Neuron (in vitro differentiated cells): Measurements from ENCODE around the gene EEF2K.
"Not testable (repeated sequence)": the region's sequence is repeated elsewhere in the genome, so short reads cannot be mapped to it uniquely, and the experiment has no call there.

Source experiments
- H2AFZ ChIP-seq: one replicate; pipeline ENCODE4 v1.6.1; 2013; ENCODE audit warnings: low read depth, mild to moderate bottlenecking, inconsistent platforms, low read length, moderate library complexity
- H3K27me3 ChIP-seq: one replicate; pipeline ENCODE4 v1.6.1; 2013; ENCODE audit warnings: low read length; ENCODE audit not compliant: insufficient read depth
- H3K36me3 ChIP-seq: one replicate; pipeline ENCODE4 v1.6.1; 2013; ENCODE audit warnings: low read length; ENCODE audit not compliant: insufficient read depth
- H3K4me1 ChIP-seq: one replicate; pipeline ENCODE4 v1.6.1; 2013; ENCODE audit warnings: low read length; ENCODE audit not compliant: insufficient read depth
- H3K4me3 ChIP-seq: 2 replicates; pipeline ENCODE4 v1.5.1; 2013; ENCODE audit warnings: mild to moderate bottlenecking, low read length, moderate library complexity
- H3K9me3 ChIP-seq: one replicate; pipeline ENCODE4 v1.6.1; 2013; ENCODE audit warnings: low read length

EEF2K gene

DNA sequence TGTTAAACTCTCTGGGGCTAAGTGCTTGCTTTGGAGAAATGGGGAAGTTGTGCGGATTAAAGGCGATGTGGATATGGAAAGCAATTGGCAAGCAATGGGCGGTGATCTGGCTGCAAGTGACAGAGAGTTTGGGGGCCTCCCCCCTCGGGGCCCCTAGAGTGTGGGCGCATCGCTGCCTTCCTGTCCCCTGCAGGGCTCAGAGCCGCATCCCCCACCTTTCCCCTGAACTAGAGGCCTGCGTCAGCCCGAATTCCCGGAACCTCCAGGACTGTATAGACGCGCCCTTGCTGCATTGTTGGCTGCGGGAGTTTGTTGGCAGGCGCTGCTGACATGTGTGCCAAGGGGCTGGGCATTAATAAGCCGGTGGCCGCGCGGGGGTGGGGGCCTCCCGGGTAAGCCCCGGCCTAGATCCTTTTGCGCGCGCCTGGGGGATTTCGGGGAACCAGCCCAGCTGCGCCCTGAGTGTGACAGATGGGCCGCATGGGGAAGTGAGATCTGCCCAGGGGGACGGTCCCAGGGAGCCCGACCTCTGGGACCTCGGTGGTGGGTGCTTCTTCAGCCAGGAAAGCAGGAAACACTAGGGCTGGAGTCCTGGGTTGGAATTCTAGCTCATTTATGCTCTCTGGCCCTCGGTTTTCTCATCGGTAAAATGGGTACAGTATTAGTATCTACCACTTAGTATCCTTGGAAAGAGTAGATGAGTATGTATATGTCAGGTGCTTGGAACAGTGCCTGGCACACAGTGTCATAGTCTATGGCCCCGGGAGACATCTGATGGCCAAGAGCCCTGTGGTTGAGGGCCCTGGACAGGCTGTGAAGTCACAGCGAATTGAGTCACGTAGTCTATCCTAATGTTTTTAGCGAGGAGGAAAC is 1.0 kb downstream of the EEF2K start:
- Histone ChIP-seq H3K9me3 (no peaks in the 10 kb centered on the region), H3K27me3 (no peaks in the 10 kb centered on the region), H3K36me3 (no peaks in the 10 kb centered on the region), H2AFZ (peak overlapping the region; percentile 99), H3K4me3 (peak overlapping the region; percentile 92), H3K4me1 (no peaks in the 10 kb centered on the region)

DNA sequence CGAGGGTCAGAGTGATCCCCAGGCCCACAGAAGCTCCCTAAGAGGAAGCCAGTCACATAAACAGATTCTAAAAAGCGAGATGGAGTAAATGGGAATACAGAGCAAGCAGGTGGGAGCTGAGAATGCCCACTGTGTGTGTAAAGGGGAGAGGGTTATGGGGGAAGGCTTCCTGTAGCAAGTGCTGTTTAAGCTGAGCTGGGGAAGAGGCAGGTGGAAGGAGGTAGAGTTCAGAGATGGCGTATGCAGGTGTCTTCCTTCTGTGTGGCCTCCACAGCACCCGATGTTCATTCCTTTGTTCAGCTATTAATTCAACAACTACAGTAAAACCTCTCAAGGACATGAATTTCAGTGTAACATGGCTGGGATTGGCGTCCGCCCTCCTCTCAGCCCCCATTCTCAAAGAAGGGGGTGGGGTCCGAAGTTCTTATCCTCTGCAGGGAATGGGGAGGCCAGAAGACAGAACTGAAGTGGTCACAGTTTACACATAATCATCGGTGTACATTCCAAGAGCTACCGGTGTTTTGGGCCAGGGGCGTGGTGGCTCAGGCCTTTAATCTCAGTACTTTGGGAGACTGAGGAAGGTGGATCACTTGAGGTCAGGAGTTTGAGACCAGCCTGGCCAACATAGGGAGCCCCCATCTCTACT is 1.8 kb downstream of the EEF2K start:
- Histone ChIP-seq H3K36me3 (no peaks in the 10 kb centered on the region), H3K4me3 (no peak overlapping the region), H3K9me3 (no peaks in the 10 kb centered on the region), H2AFZ (no peak overlapping the region), H3K4me1 (no peaks in the 10 kb centered on the region), H3K27me3 (no peaks in the 10 kb centered on the region)

DNA sequence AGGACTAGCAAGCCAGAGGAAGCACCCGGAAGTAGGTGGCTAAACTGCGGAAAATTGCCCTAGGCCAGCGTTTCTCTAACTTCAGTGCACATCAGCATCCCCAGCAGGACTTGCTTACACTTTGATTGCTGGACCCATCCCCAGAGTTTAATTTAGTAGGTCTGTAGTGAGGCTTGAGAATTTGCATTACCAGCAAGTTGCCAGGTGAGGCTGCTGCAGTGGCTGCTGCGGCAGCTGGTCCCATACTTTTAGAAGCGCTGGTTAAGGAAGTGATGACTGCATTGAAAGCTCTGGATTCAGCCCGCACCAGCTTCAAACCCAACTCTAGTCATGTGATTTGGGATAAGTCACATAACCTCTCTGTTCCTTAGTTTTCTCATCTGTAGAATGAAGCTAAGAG is 4.2 kb downstream of the EEF2K start:
- Histone ChIP-seq H3K4me3 (no peak overlapping the region), H3K4me1 (no peaks in the 10 kb centered on the region), H3K36me3 (no peaks in the 10 kb centered on the region)

DNA sequence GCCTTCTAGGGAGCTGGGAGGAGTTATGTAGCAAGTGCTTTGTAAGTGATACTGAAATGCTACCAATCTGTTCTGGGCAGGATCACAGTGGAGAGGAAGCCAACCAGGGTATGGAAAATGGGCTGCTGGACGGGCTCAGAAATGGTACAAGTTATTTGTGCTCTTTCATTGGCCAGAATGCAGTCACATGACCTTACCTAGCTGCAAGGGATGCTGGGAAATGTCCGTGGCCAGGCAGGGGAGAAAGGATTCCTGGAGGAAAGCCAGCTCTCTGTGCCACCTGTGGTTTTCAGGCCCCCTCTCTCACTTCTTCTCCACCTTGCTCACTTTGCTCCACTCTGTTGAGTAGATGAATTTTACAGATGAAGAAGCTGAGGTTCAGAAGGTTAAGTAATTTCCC is 4.8 kb downstream of the EEF2K start:
- Histone ChIP-seq H2AFZ (no peak overlapping the region), H3K36me3 (no peaks in the 10 kb centered on the region), H3K4me1 (no peaks in the 10 kb centered on the region), H3K4me3 (no peak overlapping the region), H3K27me3 (no peaks in the 10 kb centered on the region), H3K9me3 (peaks cover 2% of the 10 kb centered on the region)

More for the DNA sequence above, 4.2 kb downstream of the EEF2K start:
- H3K9me3 ChIP-seq: peaks cover 2% of the 10 kb centered on the region
- no peak overlapping the region for H2AFZ ChIP-seq
- H3K27me3 ChIP-seq: no peaks in the 10 kb centered on the region

DNA sequence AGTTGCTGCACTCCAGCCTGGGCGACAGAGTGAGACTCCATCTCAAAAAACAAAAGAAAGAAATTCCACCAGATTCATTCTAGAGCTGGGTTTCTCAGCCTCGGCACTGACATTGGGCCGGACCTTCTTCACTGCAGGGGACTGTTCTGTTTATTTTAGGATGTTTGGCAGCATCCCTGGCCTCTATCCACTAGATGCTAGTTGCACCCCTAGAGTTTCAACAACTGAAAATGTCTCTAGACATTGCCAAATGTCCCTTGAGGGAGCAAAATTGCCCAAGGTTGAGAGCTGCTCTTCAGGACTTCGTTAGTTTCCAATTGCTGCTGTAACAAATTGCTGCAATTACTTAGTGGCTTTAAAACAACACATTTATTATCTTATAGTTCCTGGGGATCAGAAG is 7.2 kb downstream of the EEF2K start:
- no peaks in the 10 kb centered on the region for H3K36me3 ChIP-seq
- no peaks in the 10 kb centered on the region for H3K27me3 ChIP-seq
- no peak overlapping the region for H2AFZ ChIP-seq
- peaks cover 2% of the 10 kb centered on the region for H3K9me3 ChIP-seq
- no peak overlapping the region for H3K4me3 ChIP-seq
- no peaks in the 10 kb centered on the region for H3K4me1 ChIP-seq

DNA sequence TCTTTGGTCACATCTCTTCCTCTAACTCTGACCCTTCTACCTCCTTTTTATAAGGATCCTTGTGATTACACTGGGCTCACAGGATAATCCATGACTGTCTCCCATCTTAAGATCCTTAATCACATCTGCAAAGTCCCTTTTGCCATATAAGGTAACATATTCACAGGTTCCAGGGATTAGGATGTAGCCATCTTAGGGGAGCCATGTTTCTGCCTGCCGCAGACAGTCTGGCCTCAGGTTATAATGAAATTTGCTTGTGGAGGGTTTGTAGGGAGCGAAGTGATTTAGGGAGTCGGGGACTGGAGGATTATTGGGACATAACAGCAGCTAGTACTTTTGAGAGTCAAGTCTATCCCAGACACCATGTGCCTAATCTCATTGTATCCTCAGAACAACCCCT is 7.7 kb downstream of the EEF2K start:
- no peaks in the 10 kb centered on the region for H3K4me1 ChIP-seq
- no peak overlapping the region for H2AFZ ChIP-seq
- H3K9me3 ChIP-seq: peaks cover 2% of the 10 kb centered on the region
- no peak overlapping the region for H3K4me3 ChIP-seq
- no peaks in the 10 kb centered on the region for H3K36me3 ChIP-seq
- no peaks in the 10 kb centered on the region for H3K27me3 ChIP-seq

DNA sequence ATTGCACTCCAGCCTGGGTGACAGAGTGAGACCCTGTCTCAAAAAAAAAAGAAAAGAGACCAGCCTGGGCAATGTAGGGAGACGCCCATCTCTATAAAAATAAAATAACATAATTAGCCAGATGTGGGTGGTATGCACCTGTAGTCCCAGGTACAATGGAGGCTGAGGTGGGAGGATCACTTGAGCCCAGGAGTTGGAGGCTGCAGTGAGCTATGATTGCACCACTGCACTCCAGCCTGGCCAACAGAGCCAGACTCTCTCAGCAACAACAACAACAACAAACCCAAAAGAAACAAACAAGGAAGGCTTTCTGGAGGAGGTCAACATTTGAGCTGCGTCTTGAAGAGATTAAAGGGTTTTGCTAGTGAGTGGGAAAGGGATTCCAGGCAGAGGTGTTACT is 8.3 kb downstream of the EEF2K start:
- Histone ChIP-seq H2AFZ (no peak overlapping the region), H3K4me1 (no peaks in the 10 kb centered on the region), H3K36me3 (no peaks in the 10 kb centered on the region), H3K27me3 (no peaks in the 10 kb centered on the region), H3K4me3 (no peak overlapping the region), H3K9me3 (peaks cover 2% of the 10 kb centered on the region)

DNA sequence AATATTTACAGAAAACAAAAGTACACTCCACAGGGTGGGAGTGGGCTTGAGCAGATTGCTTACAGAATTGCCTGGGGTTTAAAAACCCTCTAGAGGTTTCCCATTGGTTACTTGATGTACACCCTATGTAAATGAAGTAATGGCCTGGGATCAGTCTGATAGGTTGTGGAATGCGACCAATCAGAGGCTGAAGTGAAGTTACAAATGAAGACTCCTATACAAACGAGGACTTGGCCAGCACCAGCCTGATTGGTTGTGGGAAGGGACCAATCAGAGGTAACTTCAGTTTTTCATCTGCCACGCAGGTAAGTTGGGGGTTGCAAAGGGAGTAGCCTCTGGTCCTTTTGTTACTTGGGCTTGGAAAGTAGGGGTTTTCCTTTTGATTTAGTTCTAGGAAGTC is 8.8 kb downstream of the EEF2K start:
- H3K27me3 ChIP-seq: no peaks in the 10 kb centered on the region
- H3K4me1 ChIP-seq: no peaks in the 10 kb centered on the region
- peaks cover 2% of the 10 kb centered on the region for H3K9me3 ChIP-seq
- no peak overlapping the region for H3K4me3 ChIP-seq
- no peak overlapping the region for H2AFZ ChIP-seq
- no peaks in the 10 kb centered on the region for H3K36me3 ChIP-seq

DNA sequence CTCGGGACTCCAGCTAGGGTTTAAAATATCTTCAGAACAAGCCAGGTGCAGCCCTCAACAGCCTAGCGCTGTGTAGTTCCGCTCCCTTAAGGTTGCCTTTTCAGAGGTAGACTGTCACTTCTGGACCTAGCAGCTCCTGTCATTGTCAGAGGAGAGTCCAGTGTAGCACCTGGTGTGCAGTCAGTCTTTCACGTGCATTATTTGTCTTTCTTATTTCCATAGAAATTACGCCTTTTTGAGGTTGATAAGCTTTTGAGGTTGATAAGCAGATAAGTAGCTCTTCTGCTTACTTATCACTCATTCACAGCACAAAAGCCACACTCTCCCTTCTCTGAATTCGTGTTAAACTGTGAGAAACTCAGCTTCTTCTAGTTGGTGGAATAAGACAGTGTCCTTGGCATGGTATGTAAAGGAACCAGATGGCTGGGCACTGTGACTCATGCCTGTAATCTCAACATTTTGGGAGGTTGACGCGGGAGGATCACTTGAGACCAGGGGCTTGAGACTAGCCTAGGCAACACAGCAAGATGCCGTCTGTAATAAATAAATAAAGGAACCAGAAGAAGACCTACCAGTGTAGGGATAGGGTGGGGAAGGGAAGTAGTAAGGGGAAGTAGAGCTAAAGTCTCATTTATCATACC is 10.2 kb downstream of the EEF2K start:
- no peak overlapping the region for H3K4me3 ChIP-seq
- H2AFZ ChIP-seq: no peak overlapping the region
- H3K4me1 ChIP-seq: no peaks in the 10 kb centered on the region
- H3K27me3 ChIP-seq: no peaks in the 10 kb centered on the region
- H3K9me3 ChIP-seq: peaks cover 2% of the 10 kb centered on the region
- no peaks in the 10 kb centered on the region for H3K36me3 ChIP-seq

DNA sequence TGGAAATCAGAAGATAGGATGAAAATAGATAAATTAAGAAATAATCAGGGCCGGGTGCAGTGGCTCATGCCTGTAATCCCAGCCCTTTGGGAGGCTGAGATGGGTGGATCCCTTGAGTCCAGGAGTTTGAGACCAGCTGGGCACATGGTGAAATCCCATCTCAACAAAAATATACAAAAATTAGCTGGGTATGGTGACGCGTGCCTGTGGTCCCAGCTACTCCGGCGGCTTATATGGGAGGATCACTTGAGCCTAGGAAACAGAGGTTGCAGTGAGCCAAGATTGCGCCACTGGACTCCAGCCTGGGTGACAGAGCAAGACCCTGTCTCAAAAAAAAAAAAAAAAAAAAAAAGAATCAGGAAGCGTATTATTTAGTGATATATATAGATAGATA is 10.8 kb downstream of the EEF2K start:
- H2AFZ ChIP-seq, H3K4me3 ChIP-seq, H3K4me1 ChIP-seq, H3K36me3 ChIP-seq, H3K27me3 ChIP-seq, H3K9me3 ChIP-seq: not testable (repeated sequence)

DNA sequence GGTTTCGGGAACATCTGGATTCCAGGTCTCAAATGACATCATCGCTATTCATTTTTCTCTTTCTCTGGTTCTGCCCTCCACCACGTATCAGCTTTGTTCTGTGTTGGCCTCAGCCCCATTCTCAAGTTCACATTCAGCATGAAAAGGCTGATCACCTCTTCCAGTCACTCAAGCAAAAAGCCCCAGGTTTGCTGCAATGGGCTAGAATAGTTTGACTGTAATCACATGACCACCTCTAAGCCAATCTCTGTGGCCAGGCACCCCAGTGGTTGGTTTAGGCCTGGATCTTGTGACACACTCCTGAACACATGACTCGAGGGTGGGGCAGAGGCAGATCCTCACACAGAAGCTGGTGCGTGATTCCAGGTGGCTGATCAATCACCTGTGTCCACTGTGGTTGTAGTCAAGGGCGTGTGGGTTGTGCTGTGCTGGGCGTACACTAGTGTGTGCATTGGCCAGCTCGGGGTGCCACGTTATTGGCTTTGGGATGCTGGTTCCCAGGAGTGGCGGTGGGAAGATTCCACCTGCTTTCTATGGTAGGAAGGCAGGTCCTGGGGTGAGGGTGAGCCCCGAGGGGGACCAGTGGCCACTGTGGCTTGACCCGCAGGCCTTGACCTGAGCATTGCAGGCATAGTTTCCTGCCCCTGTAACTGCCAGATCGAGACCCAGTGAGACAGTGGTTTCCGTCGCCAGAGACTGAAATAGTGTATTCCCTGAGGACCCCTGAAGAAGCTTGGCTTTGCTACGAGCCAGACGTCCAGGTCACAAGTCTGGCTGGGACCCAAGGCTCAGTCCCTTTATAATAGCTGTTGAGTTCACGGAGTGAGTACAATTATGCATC is 12.0 kb downstream of the EEF2K start:
- Histone ChIP-seq H3K4me3 (no peak overlapping the region), H3K9me3 (peaks cover 2% of the 10 kb centered on the region), H3K4me1 (no peaks in the 10 kb centered on the region), H2AFZ (no peak overlapping the region), H3K27me3 (no peaks in the 10 kb centered on the region), H3K36me3 (no peaks in the 10 kb centered on the region)

DNA sequence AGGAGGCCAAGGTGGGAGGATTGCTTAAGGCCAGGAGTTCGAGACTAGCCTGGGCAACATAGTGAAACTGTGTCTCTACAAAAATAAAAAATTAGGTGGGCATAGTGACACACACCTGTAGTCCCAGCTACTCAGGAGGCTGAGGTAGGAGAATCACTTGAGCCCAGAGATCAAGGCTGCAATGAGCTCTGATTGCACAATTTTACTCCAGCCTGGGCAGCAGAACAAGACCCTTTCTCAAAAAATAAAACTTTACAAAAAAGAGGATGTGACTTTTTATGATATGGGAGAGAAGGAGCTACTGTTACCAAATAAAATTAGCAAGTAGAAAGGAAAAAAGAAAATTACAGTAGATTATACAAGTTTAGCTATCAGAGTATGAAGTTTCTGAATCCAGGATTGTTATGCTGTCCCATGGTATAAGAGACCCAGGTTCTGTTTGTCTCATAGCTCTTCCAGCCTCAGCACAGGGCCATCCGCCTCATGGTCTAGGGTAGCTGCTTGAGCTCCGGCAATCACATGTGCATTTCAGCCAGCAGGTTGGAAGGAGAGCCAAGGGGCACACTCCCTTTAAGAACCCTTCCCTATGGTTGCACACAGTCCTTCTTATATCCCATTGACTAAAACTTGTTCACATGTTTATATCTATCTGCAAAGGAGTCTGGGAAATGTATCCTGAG is 13.5 kb downstream of the EEF2K start:
- Histone ChIP-seq H3K36me3 (no peaks in the 10 kb centered on the region), H3K4me3 (no peak overlapping the region), H3K27me3 (no peaks in the 10 kb centered on the region), H3K9me3 (peaks cover 2% of the 10 kb centered on the region), H3K4me1 (no peaks in the 10 kb centered on the region), H2AFZ (no peak overlapping the region)
